HG02678 (cell line): ENCODE measurements around the gene PNLIPRP2.

Experiments
- ATAC-seq: cut with Tn5 transposase; IDR thresholded peaks from one replicate; pipeline ENCODE4 v1.9.1; 2021; ENCODE audit warnings: mild to moderate bottlenecking, moderate library complexity; ENCODE audit not compliant: unreplicated experiment

Gene PNLIPRP2

DNA sequence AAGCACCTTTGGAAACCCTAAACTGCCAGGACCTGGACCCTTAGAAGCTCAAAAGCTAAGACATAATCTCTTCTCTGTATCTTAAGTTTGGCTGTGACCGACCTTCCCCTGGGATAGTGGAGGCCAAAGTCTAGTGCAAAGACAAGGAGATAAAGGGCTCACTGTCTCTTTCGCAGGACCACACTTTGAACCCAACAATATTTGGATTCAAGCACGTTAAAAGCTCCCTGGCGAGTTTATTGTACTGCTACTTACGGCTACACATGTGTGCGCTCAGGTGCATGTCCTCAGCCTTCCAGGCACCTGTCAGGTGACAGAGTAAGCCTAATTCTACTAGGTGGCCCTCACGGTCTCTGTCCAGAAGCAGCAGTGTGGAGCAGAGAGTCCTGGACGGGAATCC lies 55.9 kb downstream of the PNLIPRP2 start:
- ATAC-seq, result no peak

DNA sequence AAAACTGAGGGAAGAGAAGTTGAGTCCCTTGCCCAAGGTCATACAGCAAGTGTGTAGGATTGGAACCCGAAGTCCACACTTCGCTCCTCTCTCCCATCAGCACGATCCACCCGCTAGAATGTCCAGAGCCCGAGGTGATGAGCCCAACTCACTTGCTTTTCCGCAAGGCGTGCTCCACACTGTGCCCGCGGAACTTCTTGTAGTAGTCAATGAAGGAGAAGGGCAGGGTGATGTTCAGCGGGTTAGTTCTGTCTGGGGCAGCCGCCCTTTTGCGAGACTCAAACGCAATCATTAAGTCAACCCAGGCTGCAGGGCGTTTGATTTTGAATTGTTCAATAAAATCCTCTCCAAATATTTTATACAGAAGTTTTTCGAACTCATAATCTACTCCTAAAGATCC lies 58.6 kb downstream of the PNLIPRP2 start:
- ATAC-seq, result no peak

GRCh38 chr10:116683166-116683565 lies 62.4 kb downstream of the PNLIPRP2 start:
- no peak for ATAC-seq

- no peak for ATAC-seq
Measured at GRCh38 chr10:116683821-116684220, 63.1 kb downstream of the PNLIPRP2 start.

- no peak for ATAC-seq
Measured at GRCh38 chr10:116684781-116685180, 64.0 kb downstream of the PNLIPRP2 start.

GRCh38 chr10:116685807-116686206 lies 65.1 kb downstream of the PNLIPRP2 start:
- no peak for ATAC-seq

DNA sequence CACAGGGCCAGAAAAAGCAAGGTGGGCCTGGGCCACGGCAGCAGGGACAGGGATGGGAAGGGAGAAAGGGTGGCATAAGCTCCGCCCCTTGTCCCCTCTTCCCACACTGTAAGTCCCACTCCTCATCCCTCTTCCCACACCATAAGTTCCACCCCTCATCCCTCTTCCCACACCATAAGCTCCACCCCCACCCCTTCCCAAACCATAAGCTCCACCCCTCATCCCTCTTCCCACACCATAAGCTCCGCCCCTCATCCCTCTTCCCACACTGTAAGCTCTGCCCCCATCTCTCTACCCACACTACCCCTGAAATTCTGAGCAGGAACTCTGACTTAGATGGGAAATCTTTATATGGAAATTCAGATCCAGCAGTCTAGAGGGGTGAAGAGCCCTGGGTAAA lies 65.9 kb downstream of the PNLIPRP2 start:
- ATAC-seq, result no peak

DNA sequence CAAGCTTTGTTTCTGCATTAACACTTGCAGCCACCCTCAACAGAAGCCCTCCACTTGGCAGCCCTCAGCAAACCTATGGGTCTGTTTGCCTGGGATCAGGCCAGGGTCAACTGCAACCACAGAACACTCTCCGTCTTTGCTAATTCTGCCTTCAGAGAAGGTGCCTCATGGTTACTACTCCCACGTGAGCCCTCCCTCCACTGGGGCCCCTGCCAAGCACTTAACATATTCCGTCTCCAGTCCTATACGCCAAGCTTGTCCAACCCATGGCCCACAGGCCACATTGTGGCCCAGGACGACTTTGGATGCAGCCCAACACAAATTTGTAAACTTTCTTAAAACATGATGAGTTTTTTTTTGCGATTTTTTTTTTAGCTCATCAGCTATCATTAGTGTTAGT lies 66.9 kb downstream of the PNLIPRP2 start:
- ATAC-seq, result no peak

DNA sequence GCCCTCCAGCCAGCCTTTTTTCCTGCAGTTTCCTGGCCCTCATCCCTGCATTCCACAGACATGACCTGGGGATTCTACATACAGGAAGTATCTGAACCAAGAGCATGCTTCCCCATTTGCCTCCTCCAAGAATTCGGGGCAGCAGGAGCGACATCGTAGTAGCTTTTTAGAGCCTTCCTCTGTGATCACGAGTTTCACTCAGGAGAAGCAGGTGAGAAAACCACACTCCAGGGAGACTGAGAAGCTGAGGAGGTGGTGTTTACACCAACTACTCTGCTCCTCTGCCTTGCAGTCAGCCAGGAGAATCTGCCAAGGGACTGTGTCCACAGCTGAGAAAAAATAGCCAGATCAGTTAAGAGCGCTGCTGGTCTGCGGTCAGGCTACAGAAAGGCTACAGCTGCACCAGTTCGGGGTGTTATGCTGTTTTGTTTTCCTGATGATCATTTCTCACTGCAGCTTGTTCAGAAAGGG lies 67.5 kb downstream of the PNLIPRP2 start:
- no peak for ATAC-seq

- no peak for ATAC-seq
Measured at GRCh38 chr10:116688741-116689495, 68.2 kb downstream of the PNLIPRP2 start.

- ATAC-seq, result no peak
Measured at GRCh38 chr10:116689744-116690143, 69.0 kb downstream of the PNLIPRP2 start.

- ATAC-seq, result no peak
Measured at GRCh38 chr10:116690356-116691322, 69.9 kb downstream of the PNLIPRP2 start.

DNA sequence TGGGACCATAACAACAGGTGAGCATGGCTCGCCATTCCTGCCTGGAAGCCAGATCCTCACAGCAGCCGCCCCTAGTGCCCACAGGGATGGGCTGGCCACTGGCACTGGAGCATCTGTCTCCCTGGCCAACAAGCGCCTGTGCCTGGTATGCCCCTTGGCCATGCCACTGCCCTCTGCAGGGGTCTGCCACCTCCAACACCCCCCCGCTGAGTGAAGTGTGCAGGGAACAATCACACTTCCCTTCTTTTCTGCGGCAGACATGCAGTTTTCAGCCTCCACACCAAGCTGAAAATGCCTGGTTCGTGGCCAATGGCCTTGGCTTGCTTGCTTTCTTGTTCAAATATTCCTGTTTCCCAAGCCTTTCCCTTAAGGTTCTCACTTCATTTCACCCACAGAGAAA lies 70.9 kb downstream of the PNLIPRP2 start:
- ATAC-seq, result no peak

- no peak for ATAC-seq
Measured at GRCh38 chr10:116692225-116692624, 71.5 kb downstream of the PNLIPRP2 start.

GRCh38 chr10:116694243-116694926 lies 73.6 kb downstream of the PNLIPRP2 start:
- ATAC-seq, result no peak
